HG02943 (cell line): ENCODE results near the gene FXYD6.
A peak's percentile ranks its signal among the peaks of the same experiment; 100 is the strongest.
"Not testable (repeated sequence)": the region's sequence is repeated elsewhere in the genome, so short reads cannot be mapped to it uniquely, and the experiment has no call there.

ENCODE experiments used
- ATAC-seq: cut with Tn5 transposase; IDR thresholded peaks from one replicate; pipeline ENCODE4 v1.9.1; 2021; ENCODE audit warnings: mild to moderate bottlenecking, low read depth, moderate library complexity; ENCODE audit not compliant: unreplicated experiment

Gene FXYD6

GRCh38 chr11:117820071-117820470 lies 56.4 kb downstream of the FXYD6 start:
- no peak for ATAC-seq

- ATAC-seq: no peak
These were observed 57.1 kb downstream of the FXYD6 start for GRCh38 chr11:117819096-117820040.

DNA sequence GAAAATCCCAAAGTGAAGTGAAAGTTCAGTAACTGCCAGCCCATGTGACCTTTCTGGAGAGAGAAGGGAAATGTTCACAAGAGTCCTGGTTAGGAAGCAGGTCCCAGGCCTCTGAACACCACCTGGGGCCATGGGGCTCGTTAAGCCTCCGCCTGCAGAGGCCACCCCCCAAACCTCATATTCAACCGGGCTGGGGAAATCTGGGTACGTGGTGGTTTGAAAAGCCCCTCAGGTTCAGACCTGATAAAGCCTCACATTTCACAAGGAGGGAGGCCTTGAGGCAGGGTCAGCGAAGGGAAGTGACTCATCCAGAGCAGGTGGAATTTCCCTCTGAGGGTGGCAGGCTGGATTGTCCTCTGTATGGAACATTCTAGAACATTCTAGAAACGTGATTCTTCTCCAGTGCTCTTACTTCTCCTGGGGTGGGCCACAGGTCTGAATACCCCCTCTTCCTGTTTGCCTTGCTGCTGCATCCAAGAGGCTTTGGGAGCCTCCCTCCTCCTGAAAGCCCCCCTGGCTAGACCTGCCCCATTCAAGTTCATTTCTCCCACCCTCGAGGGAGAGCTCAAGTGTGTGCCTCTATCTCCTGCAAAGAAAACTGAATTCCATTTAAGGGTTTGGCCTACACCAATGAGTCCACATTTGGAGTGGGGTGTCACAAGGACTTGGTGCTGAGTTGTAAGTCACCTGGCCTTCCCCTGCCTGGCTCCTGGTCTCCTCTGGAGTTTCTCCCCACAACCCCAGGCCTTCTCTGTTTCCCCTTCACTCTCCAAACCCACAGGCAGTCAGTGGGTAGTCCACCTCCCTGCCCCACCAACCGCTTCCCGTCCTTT lies 58.2 kb downstream of the FXYD6 start:
- no peak for ATAC-seq

DNA sequence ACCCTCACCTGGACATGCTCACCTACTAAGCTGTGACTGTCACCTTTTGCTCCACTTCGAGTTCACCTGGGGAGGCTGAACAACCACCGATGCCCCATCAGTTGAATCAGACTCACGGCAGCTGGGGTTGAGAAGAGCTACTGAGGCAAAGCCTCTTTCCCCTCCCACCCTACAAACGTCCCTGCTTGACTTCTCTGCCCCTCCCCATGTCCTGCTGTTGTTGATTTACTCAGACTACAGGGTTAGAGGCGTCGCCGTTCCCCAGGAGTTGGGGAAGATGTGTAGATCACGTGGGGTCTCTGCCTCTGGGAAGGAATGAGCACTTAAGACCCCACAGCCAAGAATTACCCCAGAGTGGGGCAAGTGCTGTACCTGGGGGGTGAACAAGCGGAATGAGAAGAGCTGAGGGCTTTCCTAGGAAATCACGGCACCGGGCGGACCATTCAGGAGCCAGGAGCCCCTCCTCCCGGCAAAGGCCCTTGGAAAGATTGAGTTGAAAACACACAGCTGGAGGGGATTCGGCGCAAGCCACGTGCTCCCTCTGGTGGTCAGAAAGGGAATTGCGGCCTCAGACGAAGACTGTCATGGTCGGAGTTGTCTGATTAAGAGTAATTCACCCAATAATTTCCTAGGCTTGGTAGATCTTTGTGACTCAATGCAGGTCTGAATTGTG lies 59.0 kb downstream of the FXYD6 start:
- no peak for ATAC-seq

- no peak for ATAC-seq
These were observed 59.6 kb downstream of the FXYD6 start for GRCh38 chr11:117816846-117817367.

GRCh38 chr11:117816151-117816741 lies 60.2 kb downstream of the FXYD6 start:
- no peak for ATAC-seq

DNA sequence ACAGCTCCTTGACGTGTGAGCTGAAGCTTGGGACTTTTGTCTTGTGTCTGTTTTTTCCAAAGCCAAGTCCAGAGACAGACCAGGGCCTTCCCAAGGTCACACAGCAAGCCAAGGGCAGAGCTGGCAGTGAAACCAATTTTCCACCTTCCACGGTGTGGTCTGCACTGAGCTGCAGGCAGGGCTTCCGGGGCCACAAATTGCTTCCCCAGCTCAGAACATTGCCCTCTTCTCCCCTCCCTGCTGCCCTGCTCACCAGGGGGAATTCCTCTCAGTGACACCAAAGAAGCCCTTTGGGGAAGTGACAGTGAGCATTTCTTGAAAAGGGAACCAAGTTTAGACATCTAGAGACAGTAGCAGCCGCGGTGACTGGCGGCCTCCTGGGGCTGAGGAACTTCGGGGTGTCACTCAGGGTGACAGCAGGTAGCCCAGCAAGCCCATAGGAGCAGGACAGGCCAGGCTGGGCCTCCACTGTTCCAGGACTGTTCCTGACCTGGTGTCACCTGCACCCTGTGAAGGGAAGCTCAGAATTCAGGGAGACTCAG lies 61.1 kb downstream of the FXYD6 start:
- ATAC-seq: peak; percentile 37

DNA sequence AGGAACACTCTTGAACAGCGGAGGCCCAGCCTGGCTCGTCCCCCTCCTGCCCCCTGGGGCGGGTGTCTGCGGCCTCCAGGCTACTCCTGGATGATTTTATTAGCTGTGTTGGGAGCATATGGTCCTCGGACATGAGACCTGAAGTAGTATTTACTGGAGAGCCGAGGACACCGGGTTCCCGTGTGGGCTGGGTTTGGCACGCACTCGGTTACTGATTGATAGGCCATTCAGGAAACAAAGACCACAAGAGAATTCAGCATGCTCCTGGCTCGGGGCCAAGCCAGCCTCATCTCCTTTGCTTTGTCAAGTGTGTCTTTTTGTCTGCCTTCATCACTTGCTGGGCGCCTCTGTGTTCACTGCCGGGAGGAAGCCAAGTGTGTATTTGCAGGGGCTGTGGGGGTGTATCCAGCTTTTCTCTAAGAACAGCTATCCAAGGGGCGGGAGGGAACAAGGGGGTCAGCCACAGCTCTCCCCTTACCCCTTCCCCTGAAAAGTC lies 61.6 kb downstream of the FXYD6 start:
- ATAC-seq: peak; percentile 38

- peak; percentile 25 for ATAC-seq
These were observed 62.2 kb downstream of the FXYD6 start for GRCh38 chr11:117814204-117814765.

GRCh38 chr11:117810056-117810451 lies 66.4 kb downstream of the FXYD6 start:
- ATAC-seq: not testable (repeated sequence)

- no peak for ATAC-seq
These were observed 67.0 kb downstream of the FXYD6 start for GRCh38 chr11:117809236-117810055.

DNA sequence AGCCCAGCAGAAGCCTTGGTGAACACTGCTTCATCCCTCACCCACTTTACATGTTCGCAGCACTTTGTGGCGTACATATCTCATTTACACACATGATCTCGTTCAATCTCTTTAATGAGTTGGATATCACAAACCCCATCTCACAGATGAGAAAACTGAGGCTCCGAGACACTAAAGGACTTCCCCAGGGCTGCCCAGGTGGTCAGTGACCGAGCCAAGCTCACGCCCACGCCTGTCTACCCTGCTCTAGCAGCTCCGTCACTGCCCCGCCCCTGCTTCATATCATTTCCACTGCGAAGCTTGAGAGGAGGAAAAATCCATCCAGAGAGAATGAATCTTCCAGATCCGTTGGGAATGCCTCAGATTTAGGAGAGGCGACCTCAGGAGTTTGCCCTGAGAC lies 67.7 kb downstream of the FXYD6 start:
- no peak for ATAC-seq

- ATAC-seq: no peak
These were observed 68.8 kb downstream of the FXYD6 start for GRCh38 chr11:117807482-117808327.

- ATAC-seq: no peak
These were observed 69.6 kb downstream of the FXYD6 start for GRCh38 chr11:117806846-117807245.

GRCh38 chr11:117805045-117805444 lies 71.4 kb downstream of the FXYD6 start:
- no peak for ATAC-seq

GRCh38 chr11:117803896-117804295 lies 72.6 kb downstream of the FXYD6 start:
- no peak for ATAC-seq

GRCh38 chr11:117799634-117800033 lies 76.8 kb downstream of the FXYD6 start:
- no peak for ATAC-seq
